ENCODE measurements around the gene MDFIC2.
"Not testable (repeated sequence)": the region's sequence is repeated elsewhere in the genome, so short reads cannot be mapped to it uniquely, and the experiment has no call there.

MDFIC2 gene

DNA sequence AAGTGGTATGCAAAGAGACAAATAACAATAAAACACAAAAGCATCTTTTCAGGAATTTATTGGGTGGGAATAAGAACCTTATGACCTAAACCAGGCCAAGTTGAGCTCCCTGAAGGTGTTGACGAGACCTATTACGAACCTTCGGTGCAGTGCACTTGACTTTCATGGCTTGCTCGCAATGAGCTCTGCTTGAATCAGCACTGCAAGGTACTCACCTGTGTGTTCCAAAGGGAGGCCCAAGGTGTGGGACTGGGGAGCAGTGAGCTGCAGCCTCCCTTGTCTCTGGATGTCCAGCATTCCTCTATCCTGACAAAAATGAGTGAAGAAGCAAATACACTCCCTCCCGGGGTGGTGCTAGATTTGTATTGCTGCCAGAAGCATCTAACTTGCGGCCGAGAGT lies at the start of gene MDFIC2:
Gene MDFIC2, minus strand, starts transcription at position 303 of the 400 bp plus-strand sequence. CDS start 665 bp downstream, outside the sequence.
- Histone ChIP-seq H3K9ac (ENCODE audit: low read length) (no peak within 1 kb of the TSS), H3K36me3 (ENCODE audit: control insufficient read depth, low read depth, low read length) (no peaks in the 10 kb centered on the region), H3K4me3 (ENCODE audit: low read length) (no peak within 1 kb of the TSS), H3K27me3 (ENCODE audit: control insufficient read depth, insufficient read depth, low read length) (no peaks in the 10 kb centered on the region), H3K4me1 (ENCODE audit: control insufficient read depth, low read depth, low read length) (no peaks in the 10 kb centered on the region), H3K27ac (ENCODE audit: low read length) (no peak within 1 kb of the TSS), H3K9me3 (ENCODE audit: control insufficient read depth, low read depth, low read length) (no peaks in the 10 kb centered on the region)

- H3K4me1 ChIP-seq (ENCODE audit: control insufficient read depth, low read depth, low read length) = no peaks in the 10 kb centered on the region
- H3K36me3 ChIP-seq (ENCODE audit: control insufficient read depth, low read depth, low read length) = no peaks in the 10 kb centered on the region
- H3K9ac ChIP-seq (ENCODE audit: low read length) = no peak overlapping the region
- H3K9me3 ChIP-seq (ENCODE audit: control insufficient read depth, low read depth, low read length) = no peaks in the 10 kb centered on the region
- H3K27ac ChIP-seq (ENCODE audit: low read length) = no peak overlapping the region
- H3K27me3 ChIP-seq (ENCODE audit: control insufficient read depth, insufficient read depth, low read length) = no peaks in the 10 kb centered on the region
- no peak overlapping the region for H3K4me3 ChIP-seq (ENCODE audit: low read length)
Measured at GRCh38 chr3:70360979-70361760, 48.7 kb upstream of the MDFIC2 start.

- no peak overlapping the region for H3K9ac ChIP-seq (ENCODE audit: low read length)
- H3K4me1 ChIP-seq (ENCODE audit: control insufficient read depth, low read depth, low read length) = no peaks in the 10 kb centered on the region
- no peaks in the 10 kb centered on the region for H3K36me3 ChIP-seq (ENCODE audit: control insufficient read depth, low read depth, low read length)
- no peak overlapping the region for H3K4me3 ChIP-seq (ENCODE audit: low read length)
- no peaks in the 10 kb centered on the region for H3K27me3 ChIP-seq (ENCODE audit: control insufficient read depth, insufficient read depth, low read length)
- no peak overlapping the region for H3K27ac ChIP-seq (ENCODE audit: low read length)
- no peaks in the 10 kb centered on the region for H3K9me3 ChIP-seq (ENCODE audit: control insufficient read depth, low read depth, low read length)
Measured at GRCh38 chr3:70359711-70360110, 47.3 kb upstream of the MDFIC2 start.

- no peak overlapping the region for H3K27ac ChIP-seq (ENCODE audit: low read length)
- H3K36me3 ChIP-seq (ENCODE audit: control insufficient read depth, low read depth, low read length) = no peaks in the 10 kb centered on the region
- H3K4me3 ChIP-seq (ENCODE audit: low read length) = no peak overlapping the region
- no peak overlapping the region for H3K9ac ChIP-seq (ENCODE audit: low read length)
- no peaks in the 10 kb centered on the region for H3K4me1 ChIP-seq (ENCODE audit: control insufficient read depth, low read depth, low read length)
- no peaks in the 10 kb centered on the region for H3K27me3 ChIP-seq (ENCODE audit: control insufficient read depth, insufficient read depth, low read length)
- H3K9me3 ChIP-seq (ENCODE audit: control insufficient read depth, low read depth, low read length) = no peaks in the 10 kb centered on the region
Measured at GRCh38 chr3:70358978-70359580, 46.6 kb upstream of the MDFIC2 start.

DNA sequence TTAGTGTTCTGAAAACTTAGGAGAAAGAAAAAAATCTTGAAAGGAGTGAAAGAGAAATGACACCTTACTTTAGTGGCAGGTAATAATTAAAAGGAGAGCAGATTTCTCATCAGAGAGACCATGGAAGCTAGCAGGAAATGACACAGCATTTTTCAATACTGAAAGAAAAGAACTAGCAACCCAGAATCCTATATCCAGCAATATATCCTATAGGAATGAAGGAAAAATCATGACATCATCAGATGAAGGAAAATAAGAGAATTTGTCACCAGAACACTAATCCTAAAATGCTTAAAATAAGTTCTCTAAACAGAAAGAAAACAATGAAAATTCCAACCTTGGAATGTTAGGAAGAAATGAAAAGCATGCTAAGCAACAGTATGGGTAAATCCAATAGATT lies 39.8 kb upstream of the MDFIC2 start:
- Histone ChIP-seq H3K4me3 (ENCODE audit: low read length) (no peak overlapping the region), H3K4me1 (ENCODE audit: control insufficient read depth, low read depth, low read length) (no peaks in the 10 kb centered on the region), H3K36me3 (ENCODE audit: control insufficient read depth, low read depth, low read length) (no peaks in the 10 kb centered on the region), H3K27me3 (ENCODE audit: control insufficient read depth, insufficient read depth, low read length) (no peaks in the 10 kb centered on the region), H3K27ac (ENCODE audit: low read length) (no peak overlapping the region), H3K9ac (ENCODE audit: low read length) (no peak overlapping the region), H3K9me3 (ENCODE audit: control insufficient read depth, low read depth, low read length) (peaks cover 6% of the 10 kb centered on the region)

- Histone ChIP-seq H3K36me3 (ENCODE audit: control insufficient read depth, low read depth, low read length) (no peaks in the 10 kb centered on the region), H3K9ac (ENCODE audit: low read length) (no peak overlapping the region), H3K4me3 (ENCODE audit: low read length) (no peak overlapping the region), H3K9me3 (ENCODE audit: control insufficient read depth, low read depth, low read length) (no peaks in the 10 kb centered on the region), H3K4me1 (ENCODE audit: control insufficient read depth, low read depth, low read length) (no peaks in the 10 kb centered on the region), H3K27me3 (ENCODE audit: control insufficient read depth, insufficient read depth, low read length) (no peaks in the 10 kb centered on the region), H3K27ac (ENCODE audit: low read length) (no peak overlapping the region)
Measured at GRCh38 chr3:70342149-70342548, 29.7 kb upstream of the MDFIC2 start.

GRCh38 chr3:70336885-70337284 lies 24.4 kb upstream of the MDFIC2 start:
- H3K4me1 ChIP-seq (ENCODE audit: control insufficient read depth, low read depth, low read length); H3K9ac ChIP-seq (ENCODE audit: low read length); H3K9me3 ChIP-seq (ENCODE audit: control insufficient read depth, low read depth, low read length); H3K27me3 ChIP-seq (ENCODE audit: control insufficient read depth, insufficient read depth, low read length); H3K36me3 ChIP-seq (ENCODE audit: control insufficient read depth, low read depth, low read length); H3K27ac ChIP-seq (ENCODE audit: low read length); H3K4me3 ChIP-seq (ENCODE audit: low read length): not testable (repeated sequence)

- Histone ChIP-seq H3K27ac (ENCODE audit: low read length) (no peak overlapping the region), H3K4me3 (ENCODE audit: low read length) (no peak overlapping the region), H3K4me1 (ENCODE audit: control insufficient read depth, low read depth, low read length) (no peaks in the 10 kb centered on the region), H3K36me3 (ENCODE audit: control insufficient read depth, low read depth, low read length) (no peaks in the 10 kb centered on the region), H3K9ac (ENCODE audit: low read length) (no peak overlapping the region), H3K9me3 (ENCODE audit: control insufficient read depth, low read depth, low read length) (no peaks in the 10 kb centered on the region), H3K27me3 (ENCODE audit: control insufficient read depth, insufficient read depth, low read length) (no peaks in the 10 kb centered on the region)
Measured at GRCh38 chr3:70333080-70333479, 20.6 kb upstream of the MDFIC2 start.

- Histone ChIP-seq H3K4me1 (ENCODE audit: control insufficient read depth, low read depth, low read length) (no peaks in the 10 kb centered on the region), H3K4me3 (ENCODE audit: low read length) (no peak overlapping the region), H3K36me3 (ENCODE audit: control insufficient read depth, low read depth, low read length) (no peaks in the 10 kb centered on the region), H3K9ac (ENCODE audit: low read length) (no peak overlapping the region), H3K9me3 (ENCODE audit: control insufficient read depth, low read depth, low read length) (no peaks in the 10 kb centered on the region), H3K27me3 (ENCODE audit: control insufficient read depth, insufficient read depth, low read length) (no peaks in the 10 kb centered on the region), H3K27ac (ENCODE audit: low read length) (no peak overlapping the region)
Measured at GRCh38 chr3:70315021-70315420, 2.6 kb upstream of the MDFIC2 start.

- no peaks in the 10 kb centered on the region for H3K9me3 ChIP-seq (ENCODE audit: control insufficient read depth, low read depth, low read length)
- no peaks in the 10 kb centered on the region for H3K27me3 ChIP-seq (ENCODE audit: control insufficient read depth, insufficient read depth, low read length)
- no peak overlapping the region for H3K27ac ChIP-seq (ENCODE audit: low read length)
- H3K9ac ChIP-seq (ENCODE audit: low read length) = no peak overlapping the region
- H3K4me3 ChIP-seq (ENCODE audit: low read length) = no peak overlapping the region
- no peaks in the 10 kb centered on the region for H3K4me1 ChIP-seq (ENCODE audit: control insufficient read depth, low read depth, low read length)
- H3K36me3 ChIP-seq (ENCODE audit: control insufficient read depth, low read depth, low read length) = no peaks in the 10 kb centered on the region
Measured at GRCh38 chr3:70310809-70311208, 1.6 kb downstream of the MDFIC2 start.

GRCh38 chr3:70309591-70309990 lies 2.8 kb downstream of the MDFIC2 start:
- H3K4me1 ChIP-seq (ENCODE audit: control insufficient read depth, low read depth, low read length) = no peaks in the 10 kb centered on the region
- H3K36me3 ChIP-seq (ENCODE audit: control insufficient read depth, low read depth, low read length) = no peaks in the 10 kb centered on the region
- H3K27ac ChIP-seq (ENCODE audit: low read length) = no peak overlapping the region
- no peak overlapping the region for H3K4me3 ChIP-seq (ENCODE audit: low read length)
- no peaks in the 10 kb centered on the region for H3K9me3 ChIP-seq (ENCODE audit: control insufficient read depth, low read depth, low read length)
- H3K9ac ChIP-seq (ENCODE audit: low read length) = no peak overlapping the region
- no peaks in the 10 kb centered on the region for H3K27me3 ChIP-seq (ENCODE audit: control insufficient read depth, insufficient read depth, low read length)

- Histone ChIP-seq H3K27ac (ENCODE audit: low read length) (no peak overlapping the region), H3K9ac (ENCODE audit: low read length) (no peak overlapping the region), H3K27me3 (ENCODE audit: control insufficient read depth, insufficient read depth, low read length) (no peaks in the 10 kb centered on the region), H3K36me3 (ENCODE audit: control insufficient read depth, low read depth, low read length) (no peaks in the 10 kb centered on the region), H3K4me1 (ENCODE audit: control insufficient read depth, low read depth, low read length) (no peaks in the 10 kb centered on the region), H3K4me3 (ENCODE audit: low read length) (no peak overlapping the region), H3K9me3 (ENCODE audit: control insufficient read depth, low read depth, low read length) (no peaks in the 10 kb centered on the region)
Measured at GRCh38 chr3:70308760-70309159, 3.7 kb downstream of the MDFIC2 start.
